Stomach (tissue), 4 donors: ENCODE results near the gene VIPR2.

Experiments
- POLR2A ChIP-seq, 4 donors: fragments of 450-650 bp; IDR thresholded peaks; one replicate each; pipeline ENCODE4 v1.6.1; 2016; ENCODE audit warnings: antibody characterized with exemption in 4 of 4, control low read depth in 2 of 4, mild to moderate bottlenecking in 1 of 4, moderate library complexity in 1 of 4
- POLR2AphosphoS5 ChIP-seq, 3 donors: sonication (generic); formaldehyde crosslinking; IDR thresholded peaks; one replicate each; pipeline ENCODE4 v1.6.1; 2016; ENCODE audit warnings: antibody characterized with exemption in 3 of 3
- TF ChIP-seq, protein P1 (sequence below), 7 experiments: fragments of 450-650 bp in 4 of 7; fragments of 200-600 bp in 3 of 7; sonication (generic) in 3 of 7; IDR thresholded peaks; one replicate each; pipeline ENCODE4 v1.5.1; 2016 to 2019; ENCODE audit warnings: antibody characterized with exemption in 7 of 7, control low read depth in 2 of 7, mild to moderate bottlenecking in 1 of 7

DNA sequence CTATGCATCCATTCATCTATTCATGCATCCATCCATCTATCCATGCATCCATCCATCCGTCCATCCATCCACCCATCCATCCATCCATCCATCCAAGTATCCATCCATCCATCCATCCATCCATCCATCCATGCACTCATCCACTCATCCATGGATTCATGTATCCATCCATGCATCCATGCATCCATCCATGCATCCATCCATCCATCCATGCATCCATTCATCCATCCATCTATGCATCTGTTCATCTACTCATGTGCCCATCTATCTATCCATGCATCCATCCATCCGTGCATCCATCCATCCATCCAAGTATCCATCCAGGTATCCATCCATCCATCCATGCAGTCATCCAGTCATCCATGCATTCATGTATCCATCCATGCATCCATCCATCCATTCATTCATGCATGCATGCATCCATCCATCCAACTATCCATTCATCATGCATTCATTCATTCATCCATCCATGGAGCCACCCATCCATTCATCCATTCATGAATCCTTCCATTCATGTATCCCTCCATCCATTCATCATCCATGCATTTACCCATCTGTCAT, 156.3 kb downstream of the VIPR2 start:
- TF ChIP-seq, protein P1, sequence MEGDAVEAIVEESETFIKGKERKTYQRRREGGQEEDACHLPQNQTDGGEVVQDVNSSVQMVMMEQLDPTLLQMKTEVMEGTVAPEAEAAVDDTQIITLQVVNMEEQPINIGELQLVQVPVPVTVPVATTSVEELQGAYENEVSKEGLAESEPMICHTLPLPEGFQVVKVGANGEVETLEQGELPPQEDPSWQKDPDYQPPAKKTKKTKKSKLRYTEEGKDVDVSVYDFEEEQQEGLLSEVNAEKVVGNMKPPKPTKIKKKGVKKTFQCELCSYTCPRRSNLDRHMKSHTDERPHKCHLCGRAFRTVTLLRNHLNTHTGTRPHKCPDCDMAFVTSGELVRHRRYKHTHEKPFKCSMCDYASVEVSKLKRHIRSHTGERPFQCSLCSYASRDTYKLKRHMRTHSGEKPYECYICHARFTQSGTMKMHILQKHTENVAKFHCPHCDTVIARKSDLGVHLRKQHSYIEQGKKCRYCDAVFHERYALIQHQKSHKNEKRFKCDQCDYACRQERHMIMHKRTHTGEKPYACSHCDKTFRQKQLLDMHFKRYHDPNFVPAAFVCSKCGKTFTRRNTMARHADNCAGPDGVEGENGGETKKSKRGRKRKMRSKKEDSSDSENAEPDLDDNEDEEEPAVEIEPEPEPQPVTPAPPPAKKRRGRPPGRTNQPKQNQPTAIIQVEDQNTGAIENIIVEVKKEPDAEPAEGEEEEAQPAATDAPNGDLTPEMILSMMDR (IDR thresholded peaks at IDR 0.05): no peak
- no peak for TF ChIP-seq POLR2A (IDR thresholded peaks at IDR 0.05)
- no peak for TF ChIP-seq POLR2AphosphoS5 (IDR thresholded peaks at IDR 0.05)
